Daoy (cell line): ENCODE results near the gene NCBP2. TPM values are rescaled to one million over a fixed set of nuclear protein-coding genes. Genes with fewer than 3 reads are reported as not detected.

Experiments used
- DNase-seq: peaks from one replicate; pipeline ENCODE4 v3.0.0-alpha.2; 2015; ENCODE audit warnings: low read depth
- total RNA-seq: library from RNA; depleted of rRNA; stranded (reverse); fragments of >200 nt; shearing (Covaris generic); gene quantifications from 2 replicates; pipeline ENCODE4 v1.2.3, GENCODE V29; 2014

The NCBP2 gene
- total RNA-seq, 1 experiment from 2014 or later, result 105 TPM

- DNase-seq, result no peak
Measured at GRCh38 chr3:196941729-196942225, 551 bp downstream of the NCBP2 start.

GRCh38 chr3:196938576-196938975 is 3.8 kb downstream of the NCBP2 start:
- no peak for DNase-seq

- DNase-seq, result no peak
Measured at GRCh38 chr3:196938124-196938523, 4.2 kb downstream of the NCBP2 start.

GRCh38 chr3:196936288-196936687 is 6.0 kb downstream of the NCBP2 start:
- no peak for DNase-seq

- no peak for DNase-seq
Measured at GRCh38 chr3:196932600-196932999, 9.7 kb downstream of the NCBP2 start.

- DNase-seq, result no peak
Measured at GRCh38 chr3:196931828-196932587, 10.3 kb downstream of the NCBP2 start.

GRCh38 chr3:196931157-196931556 is 11.2 kb downstream of the NCBP2 start:
- no peak for DNase-seq

- no peak for DNase-seq
Measured at GRCh38 chr3:196927571-196928453, 14.5 kb downstream of the NCBP2 start.

GRCh38 chr3:196920733-196921132 is 21.6 kb downstream of the NCBP2 start:
- no peak for DNase-seq

GRCh38 chr3:196918968-196919367 is 23.4 kb downstream of the NCBP2 start:
- DNase-seq, result no peak

GRCh38 chr3:196916995-196917394 is 25.3 kb downstream of the NCBP2 start:
- no peak for DNase-seq

GRCh38 chr3:196916221-196916620 is 26.1 kb downstream of the NCBP2 start:
- DNase-seq, result no peak

- DNase-seq, result no peak
Measured at GRCh38 chr3:196915375-196915774, 27.0 kb downstream of the NCBP2 start.

- no peak for DNase-seq
Measured at GRCh38 chr3:196914866-196915265, 27.5 kb downstream of the NCBP2 start.

GRCh38 chr3:196903740-196904139 is 38.6 kb downstream of the NCBP2 start:
- no peak for DNase-seq

- no peak for DNase-seq
Measured at GRCh38 chr3:196902296-196902695, 40.0 kb downstream of the NCBP2 start.

- no peak for DNase-seq
Measured at GRCh38 chr3:196901768-196902167, 40.6 kb downstream of the NCBP2 start.

- no peak for DNase-seq
Measured at GRCh38 chr3:196896229-196896628, 46.1 kb downstream of the NCBP2 start.

- no peak for DNase-seq
Measured at GRCh38 chr3:196894557-196895295, 47.6 kb downstream of the NCBP2 start.

- no peak for DNase-seq
Measured at GRCh38 chr3:196889844-196890708, 52.3 kb downstream of the NCBP2 start.

GRCh38 chr3:196886144-196886543 is 56.2 kb downstream of the NCBP2 start:
- no peak for DNase-seq
